ENCODE measurements around the gene ANKS1A.

Gene ANKS1A

GRCh38 chr6:35058865-35059522 lies 169.9 kb downstream of the ANKS1A start:
- no peak for FAIRE-seq

- FAIRE-seq, result no peak
Measured at GRCh38 chr6:35059596-35060345, 170.7 kb downstream of the ANKS1A start.

GRCh38 chr6:35061102-35061615 lies 172.1 kb downstream of the ANKS1A start:
- FAIRE-seq, result no peak

- no peak for FAIRE-seq
Measured at GRCh38 chr6:35061651-35062410, 172.8 kb downstream of the ANKS1A start.

GRCh38 chr6:35062676-35063574 lies 173.9 kb downstream of the ANKS1A start:
- FAIRE-seq, result no peak

- no peak for FAIRE-seq
Measured at GRCh38 chr6:35063701-35064280, 174.7 kb downstream of the ANKS1A start.

- FAIRE-seq, result no peak
Measured at GRCh38 chr6:35064290-35064689, 175.2 kb downstream of the ANKS1A start.

- no peak for FAIRE-seq
Measured at GRCh38 chr6:35064757-35065440, 175.8 kb downstream of the ANKS1A start.

- FAIRE-seq, result no peak
Measured at GRCh38 chr6:35065441-35065800, 176.4 kb downstream of the ANKS1A start.

- no peak for FAIRE-seq
Measured at GRCh38 chr6:35065870-35066269, 176.8 kb downstream of the ANKS1A start.

GRCh38 chr6:35067234-35067633 lies 178.2 kb downstream of the ANKS1A start:
- no peak for FAIRE-seq

- no peak for FAIRE-seq
Measured at GRCh38 chr6:35068206-35068605, 179.2 kb downstream of the ANKS1A start.

- FAIRE-seq, result no peak
Measured at GRCh38 chr6:35068644-35069043, 179.6 kb downstream of the ANKS1A start.

GRCh38 chr6:35069262-35069661 lies 180.2 kb downstream of the ANKS1A start:
- FAIRE-seq, result no peak

- FAIRE-seq, result no peak
Measured at GRCh38 chr6:35070111-35070510, 181.1 kb downstream of the ANKS1A start.

GRCh38 chr6:35071347-35071994 lies 182.4 kb downstream of the ANKS1A start:
- no peak for FAIRE-seq

- FAIRE-seq, result no peak
Measured at GRCh38 chr6:35072051-35072697, 183.1 kb downstream of the ANKS1A start.

GRCh38 chr6:35072698-35073055 lies 183.6 kb downstream of the ANKS1A start:
- FAIRE-seq, result no peak

GRCh38 chr6:35073211-35073610 lies 184.2 kb downstream of the ANKS1A start:
- no peak for FAIRE-seq

- FAIRE-seq, result no peak
Measured at GRCh38 chr6:35073766-35074471, 184.9 kb downstream of the ANKS1A start.
